Activated naive CD8-positive, alpha-beta T cell treated with anti-CD3 and anti-CD28 coated beads for 36 hours (primary cell): ENCODE results near the gene CFAP141. TPM values are rescaled to one million over a fixed set of nuclear protein-coding genes. Genes with fewer than 3 reads are reported as not detected.
A peak's percentile ranks its signal among the peaks of the same experiment; 100 is the strongest.

Experiments
- DNase-seq: peaks from one replicate; pipeline ENCODE4 v3.0.0; 2021
- H3K27ac Mint-ChIP-seq: one replicate; pipeline ENCODE4 v1.8.0; 2022; ENCODE audit warnings: mild to moderate bottlenecking, moderate library complexity, mixed read lengths
- H3K27me3 Mint-ChIP-seq: one replicate; pipeline ENCODE4 v1.8.0; 2022; ENCODE audit warnings: mild to moderate bottlenecking, mixed read lengths
- H3K36me3 Mint-ChIP-seq: one replicate; pipeline ENCODE4 v1.8.0; 2021; ENCODE audit warnings: mild to moderate bottlenecking, mixed read lengths
- H3K4me1 Mint-ChIP-seq: one replicate; pipeline ENCODE4 v1.8.0; 2021; ENCODE audit warnings: mixed read lengths
- H3K4me3 Mint-ChIP-seq: one replicate; pipeline ENCODE4 v1.8.0; 2022; ENCODE audit warnings: mild to moderate bottlenecking, moderate library complexity, mixed read lengths
- H3K9me3 Mint-ChIP-seq: one replicate; pipeline ENCODE4 v1.8.0; 2022; ENCODE audit warnings: mixed read lengths
- total RNA-seq, 2 experiments: library from RNA; stranded (reverse); gene quantifications; one replicate each; pipeline ENCODE4 v1.2.3, GENCODE V29; 2021

The CFAP141 gene
- total RNA-seq, 2 experiments from 2014 or later = not detected

- no peak overlapping the region for H3K27ac Mint-ChIP-seq
Measured at GRCh38 chr1:154186852-154187501, 19.2 kb downstream of the CFAP141 start.

GRCh38 chr1:154186177-154186576 is 20.0 kb downstream of the CFAP141 start:
- no peaks in the 10 kb centered on the region for H3K27me3 Mint-ChIP-seq
- H3K27ac Mint-ChIP-seq = no peak overlapping the region
- peaks cover 13% of the 10 kb centered on the region for H3K36me3 Mint-ChIP-seq
- H3K4me3 Mint-ChIP-seq = no peak overlapping the region
- peaks cover 13% of the 10 kb centered on the region for H3K4me1 Mint-ChIP-seq
- peak; percentile 66 for DNase-seq
- no peaks in the 10 kb centered on the region for H3K9me3 Mint-ChIP-seq

More at GRCh38 chr1:154186852-154187501, 19.2 kb downstream of the CFAP141 start:
- Mint-ChIP-seq H3K4me1 (peaks cover 8% of the 10 kb centered on the region), H3K27me3 (peaks cover 5% of the 10 kb centered on the region), H3K36me3 (peaks cover 5% of the 10 kb centered on the region), H3K4me3 (no peak overlapping the region), H3K9me3 (no peaks in the 10 kb centered on the region)
- DNase-seq = no peak

- peaks cover 37% of the 10 kb centered on the region for H3K36me3 Mint-ChIP-seq
- H3K9me3 Mint-ChIP-seq = no peaks in the 10 kb centered on the region
- H3K4me3 Mint-ChIP-seq = peak overlapping the region; percentile 100
- H3K4me1 Mint-ChIP-seq = peaks cover 41% of the 10 kb centered on the region
- peak; percentile 97 for DNase-seq
- H3K27ac Mint-ChIP-seq = peak overlapping the region; percentile 100
- H3K27me3 Mint-ChIP-seq = no peaks in the 10 kb centered on the region
Measured at GRCh38 chr1:154183046-154183915, 22.9 kb downstream of the CFAP141 start.

GRCh38 chr1:154182344-154183045 is 23.6 kb downstream of the CFAP141 start:
- Mint-ChIP-seq H3K9me3 (no peaks in the 10 kb centered on the region), H3K4me3 (peak overlapping the region; percentile 100), H3K4me1 (peaks cover 49% of the 10 kb centered on the region), H3K27me3 (no peaks in the 10 kb centered on the region), H3K27ac (peak overlapping the region; percentile 100), H3K36me3 (peaks cover 41% of the 10 kb centered on the region)
- peak; percentile 89 for DNase-seq

- Mint-ChIP-seq H3K4me1 (peaks cover 55% of the 10 kb centered on the region), H3K27ac (peak overlapping the region; percentile 100), H3K27me3 (no peaks in the 10 kb centered on the region), H3K9me3 (no peaks in the 10 kb centered on the region), H3K4me3 (peak overlapping the region; percentile 100), H3K36me3 (peaks cover 47% of the 10 kb centered on the region)
- no peak for DNase-seq
Measured at GRCh38 chr1:154181944-154182343, 24.2 kb downstream of the CFAP141 start.

- Mint-ChIP-seq H3K27ac (peak overlapping the region; percentile 100), H3K27me3 (no peaks in the 10 kb centered on the region), H3K4me3 (peak overlapping the region; percentile 100), H3K9me3 (no peaks in the 10 kb centered on the region), H3K36me3 (peaks cover 60% of the 10 kb centered on the region), H3K4me1 (peaks cover 66% of the 10 kb centered on the region)
- no peak for DNase-seq
Measured at GRCh38 chr1:154179946-154180687, 26.0 kb downstream of the CFAP141 start.

GRCh38 chr1:154178911-154179811 is 27.0 kb downstream of the CFAP141 start:
- peak overlapping the region; percentile 100 for H3K27ac Mint-ChIP-seq
- peak overlapping the region; percentile 100 for H3K4me3 Mint-ChIP-seq
- H3K4me1 Mint-ChIP-seq = peaks cover 64% of the 10 kb centered on the region
- peaks cover 62% of the 10 kb centered on the region for H3K36me3 Mint-ChIP-seq
- H3K9me3 Mint-ChIP-seq = no peaks in the 10 kb centered on the region
- DNase-seq = no peak
- H3K27me3 Mint-ChIP-seq = no peaks in the 10 kb centered on the region

- DNase-seq = no peak
- Mint-ChIP-seq H3K27me3 (no peaks in the 10 kb centered on the region), H3K36me3 (peaks cover 64% of the 10 kb centered on the region), H3K9me3 (no peaks in the 10 kb centered on the region), H3K27ac (peak overlapping the region; percentile 60), H3K4me3 (peak overlapping the region; percentile 100), H3K4me1 (peaks cover 62% of the 10 kb centered on the region)
Measured at GRCh38 chr1:154178013-154178412, 28.1 kb downstream of the CFAP141 start.

GRCh38 chr1:154176337-154176736 is 29.8 kb downstream of the CFAP141 start:
- Mint-ChIP-seq H3K4me3 (peak overlapping the region; percentile 0), H3K36me3 (peaks cover 68% of the 10 kb centered on the region), H3K9me3 (no peaks in the 10 kb centered on the region), H3K27me3 (no peaks in the 10 kb centered on the region), H3K27ac (peak overlapping the region; percentile 47), H3K4me1 (peaks cover 72% of the 10 kb centered on the region)
- no peak for DNase-seq

GRCh38 chr1:154174654-154175053 is 31.5 kb downstream of the CFAP141 start:
- Mint-ChIP-seq H3K9me3 (no peaks in the 10 kb centered on the region), H3K27ac (no peak overlapping the region), H3K4me3 (no peak overlapping the region), H3K36me3 (peaks cover 69% of the 10 kb centered on the region), H3K27me3 (no peaks in the 10 kb centered on the region), H3K4me1 (peaks cover 72% of the 10 kb centered on the region)
- DNase-seq = no peak

- no peaks in the 10 kb centered on the region for H3K9me3 Mint-ChIP-seq
- H3K36me3 Mint-ChIP-seq = peaks cover 63% of the 10 kb centered on the region
- peak overlapping the region; percentile 89 for H3K27ac Mint-ChIP-seq
- peaks cover 55% of the 10 kb centered on the region for H3K4me1 Mint-ChIP-seq
- H3K4me3 Mint-ChIP-seq = no peak overlapping the region
- no peaks in the 10 kb centered on the region for H3K27me3 Mint-ChIP-seq
- no peak for DNase-seq
Measured at GRCh38 chr1:154171880-154172279, 34.3 kb downstream of the CFAP141 start.

- no peaks in the 10 kb centered on the region for H3K9me3 Mint-ChIP-seq
- peaks cover 62% of the 10 kb centered on the region for H3K36me3 Mint-ChIP-seq
- H3K4me1 Mint-ChIP-seq = peaks cover 50% of the 10 kb centered on the region
- peak overlapping the region; percentile 89 for H3K27ac Mint-ChIP-seq
- H3K27me3 Mint-ChIP-seq = no peaks in the 10 kb centered on the region
- no peak for DNase-seq
- peak overlapping the region; percentile 15 for H3K4me3 Mint-ChIP-seq
Measured at GRCh38 chr1:154171223-154171583, 34.9 kb downstream of the CFAP141 start.

- Mint-ChIP-seq H3K27me3 (no peaks in the 10 kb centered on the region), H3K36me3 (peaks cover 62% of the 10 kb centered on the region), H3K4me1 (peaks cover 48% of the 10 kb centered on the region), H3K27ac (peak overlapping the region; percentile 89), H3K4me3 (peak overlapping the region; percentile 15), H3K9me3 (no peaks in the 10 kb centered on the region)
- peak; percentile 64 for DNase-seq
Measured at GRCh38 chr1:154170547-154171222, 35.4 kb downstream of the CFAP141 start.
